HG02938 (cell line): ENCODE data around the gene FBXL13.
"Not testable (repeated sequence)": the region's sequence is repeated elsewhere in the genome, so short reads cannot be mapped to it uniquely, and the experiment has no call there.

Source experiments
- ATAC-seq: cut with Tn5 transposase; IDR thresholded peaks from one replicate; pipeline ENCODE4 v1.9.1; 2021; ENCODE audit warnings: mild to moderate bottlenecking, moderate library complexity; ENCODE audit not compliant: unreplicated experiment

Gene FBXL13

GRCh38 chr7:103080923-103081322 is 6.3 kb upstream of the FBXL13 start:
- no peak for ATAC-seq

DNA sequence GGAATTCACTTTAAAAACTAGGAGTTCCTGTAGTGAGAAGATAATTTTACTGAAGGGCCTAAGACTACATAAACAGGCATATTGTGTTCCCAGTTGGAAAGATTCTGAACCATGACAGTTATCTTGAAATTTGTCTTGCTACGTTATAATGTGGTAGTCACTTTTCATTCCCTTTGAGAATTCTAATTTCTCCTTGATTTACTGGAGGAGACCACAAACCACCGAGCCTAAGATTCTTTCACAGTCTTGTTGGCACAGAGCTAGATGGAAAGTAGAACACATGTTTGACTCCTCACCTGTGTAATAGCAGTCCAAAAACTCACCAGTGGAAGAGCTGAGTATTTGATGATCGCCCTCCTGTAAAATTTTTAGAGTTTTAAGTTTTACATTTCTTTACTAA is 5.2 kb upstream of the FBXL13 start:
- ATAC-seq: no peak

DNA sequence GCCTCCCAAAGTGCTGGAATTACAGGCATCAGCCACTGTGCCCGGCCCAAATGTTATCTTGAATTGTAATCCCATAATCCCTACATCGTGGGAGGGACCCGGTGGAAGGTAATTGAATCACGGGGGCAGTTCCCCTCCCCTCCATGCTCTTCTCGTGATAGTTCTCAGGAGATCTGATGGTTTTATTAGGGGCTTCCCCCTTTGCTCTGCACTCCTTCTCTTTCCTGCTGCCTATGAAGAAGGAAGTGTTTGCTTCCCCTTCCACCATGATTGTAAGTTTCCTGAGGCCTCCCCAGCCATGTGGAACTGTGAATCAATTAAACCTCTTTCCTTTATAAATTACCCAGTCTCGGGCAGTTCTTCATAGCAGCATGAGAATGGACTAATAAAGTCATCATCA is 3.6 kb upstream of the FBXL13 start:
- not testable (repeated sequence) for ATAC-seq

GRCh38 chr7:103077318-103077717 is 2.7 kb upstream of the FBXL13 start:
- ATAC-seq: no peak

GRCh38 chr7:103076764-103077163 is 2.2 kb upstream of the FBXL13 start:
- no peak for ATAC-seq

- ATAC-seq: peak; percentile 54
Observed at GRCh38 chr7:103075337-103075918, 832 bp upstream of the FBXL13 start.

GRCh38 chr7:103073989-103074518 is 542 bp downstream of the FBXL13 start:
- ATAC-seq: no peak

GRCh38 chr7:103071000-103071399 is 3.6 kb downstream of the FBXL13 start:
- ATAC-seq: no peak

- no peak for ATAC-seq
Observed at GRCh38 chr7:103068414-103069403, 5.9 kb downstream of the FBXL13 start.

- no peak for ATAC-seq
Observed at GRCh38 chr7:103065667-103066066, 8.9 kb downstream of the FBXL13 start.

DNA sequence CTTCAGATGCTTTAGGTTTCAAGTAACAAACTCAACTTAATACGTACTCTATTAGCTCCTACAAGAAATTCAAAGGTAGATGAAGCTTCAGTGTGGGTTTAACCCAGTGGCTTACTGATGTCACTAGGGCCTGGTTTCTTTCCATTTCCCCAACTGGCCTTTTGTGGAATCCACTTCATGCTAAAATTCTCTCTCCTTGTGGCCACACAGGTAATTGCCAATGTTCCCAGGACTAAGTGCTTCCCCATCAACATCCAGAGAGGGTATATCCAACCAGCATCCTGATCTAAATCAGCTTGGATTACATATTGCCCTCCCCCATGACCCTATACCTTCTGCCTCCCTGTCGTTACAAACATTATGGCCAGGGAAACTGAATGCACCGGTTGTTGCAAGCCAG is 10.7 kb downstream of the FBXL13 start:
- no peak for ATAC-seq

DNA sequence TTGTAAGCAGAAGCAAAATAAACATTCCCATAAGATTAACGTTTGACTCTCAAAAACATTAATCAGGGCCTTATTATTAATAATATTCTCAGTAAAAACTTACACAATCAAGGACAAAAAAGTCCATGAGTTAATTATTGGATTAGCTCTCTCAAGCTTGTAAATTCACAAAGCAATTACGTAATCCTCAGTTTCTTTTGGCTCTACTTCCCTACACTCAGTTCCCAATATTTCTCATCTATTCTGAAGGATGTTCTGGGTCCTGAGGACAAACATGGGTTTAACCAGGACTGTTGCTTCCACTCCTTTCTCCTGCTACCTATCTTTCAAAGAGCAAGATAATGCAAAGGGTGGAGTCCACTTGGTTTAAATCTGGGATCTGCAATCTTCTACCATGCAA is 15.1 kb downstream of the FBXL13 start:
- no peak for ATAC-seq

DNA sequence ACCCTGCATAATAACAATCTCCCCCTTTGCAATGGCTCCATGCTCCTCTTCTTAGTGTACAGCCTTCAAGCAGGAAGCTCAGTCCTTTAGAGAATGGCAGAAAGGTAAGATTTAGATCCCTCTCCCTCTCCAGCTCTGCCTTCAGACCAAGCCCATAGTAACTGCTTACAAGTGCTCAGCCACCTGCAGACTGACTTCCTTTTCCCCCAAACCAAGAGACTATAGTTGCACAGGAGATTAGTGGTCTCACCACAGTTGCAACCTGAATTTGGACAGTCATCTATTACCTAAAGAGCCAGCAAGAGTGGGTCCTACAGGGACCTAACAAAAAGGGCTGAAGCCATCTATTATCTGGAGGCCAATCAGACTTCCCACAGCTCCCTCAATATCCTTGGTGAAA is 16.5 kb downstream of the FBXL13 start:
- ATAC-seq: no peak

DNA sequence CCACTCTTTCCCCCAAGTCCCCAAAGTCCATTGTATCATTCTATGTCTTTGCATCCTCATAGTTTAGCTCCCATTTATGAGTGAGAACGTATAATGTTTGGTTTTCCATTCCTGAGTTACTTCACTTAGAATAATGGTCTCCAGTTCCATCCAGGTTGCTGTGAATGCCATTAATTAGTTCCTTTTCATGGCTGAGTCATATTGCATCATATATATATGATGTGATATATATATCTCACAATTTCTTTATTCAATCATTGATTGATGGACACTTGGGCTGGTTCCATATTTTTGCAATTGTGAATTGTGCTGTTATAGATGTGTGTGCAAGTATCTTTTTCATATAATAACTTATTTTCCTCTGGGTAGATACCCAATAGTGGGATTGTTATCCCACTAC is 18.6 kb downstream of the FBXL13 start:
- not testable (repeated sequence) for ATAC-seq

DNA sequence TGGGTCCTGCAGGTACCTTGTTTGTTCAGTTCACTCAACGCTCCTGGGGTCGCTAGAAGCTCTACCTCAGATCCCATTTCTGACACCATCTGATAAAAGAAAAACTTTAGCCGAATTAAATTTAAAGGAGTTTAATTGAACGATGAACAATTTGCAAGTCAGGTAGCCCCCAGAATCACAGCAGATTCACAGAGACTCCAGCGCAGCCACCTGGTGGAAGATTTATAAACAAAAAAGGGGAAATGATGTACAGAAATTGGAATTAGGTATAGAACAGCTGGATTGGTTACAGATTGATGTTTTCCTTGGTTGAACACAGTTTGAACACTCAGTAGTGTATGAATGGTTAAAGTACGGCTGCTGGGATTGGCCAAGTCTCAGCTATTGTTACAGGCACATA is 23.1 kb downstream of the FBXL13 start:
- ATAC-seq: no peak

- ATAC-seq: no peak
Observed at GRCh38 chr7:103048833-103049232, 25.8 kb downstream of the FBXL13 start.

DNA sequence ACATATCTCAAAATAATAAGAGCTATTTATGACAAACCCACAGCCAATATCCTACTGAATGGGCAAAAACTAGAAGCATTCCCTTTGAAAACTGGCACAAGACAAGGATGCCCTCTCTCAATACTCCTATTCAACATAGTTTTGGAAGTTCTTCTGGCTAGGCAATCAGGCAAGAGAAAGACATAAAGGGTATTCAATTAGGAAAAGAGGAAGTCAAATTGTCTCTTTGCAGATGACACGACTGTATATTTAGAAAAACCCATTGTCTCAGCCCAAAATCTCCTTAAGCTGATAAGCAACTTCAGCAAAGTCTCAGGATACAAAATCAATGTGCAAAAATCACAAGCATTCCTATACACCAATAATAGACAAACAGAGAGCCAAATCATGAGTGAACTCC is 32.8 kb downstream of the FBXL13 start:
- ATAC-seq: not testable (repeated sequence)

- not testable (repeated sequence) for ATAC-seq
Observed at GRCh38 chr7:103037823-103038739, 36.5 kb downstream of the FBXL13 start.

GRCh38 chr7:103037476-103037822 is 37.1 kb downstream of the FBXL13 start:
- no peak for ATAC-seq

GRCh38 chr7:103034318-103034717 is 40.3 kb downstream of the FBXL13 start:
- not testable (repeated sequence) for ATAC-seq

DNA sequence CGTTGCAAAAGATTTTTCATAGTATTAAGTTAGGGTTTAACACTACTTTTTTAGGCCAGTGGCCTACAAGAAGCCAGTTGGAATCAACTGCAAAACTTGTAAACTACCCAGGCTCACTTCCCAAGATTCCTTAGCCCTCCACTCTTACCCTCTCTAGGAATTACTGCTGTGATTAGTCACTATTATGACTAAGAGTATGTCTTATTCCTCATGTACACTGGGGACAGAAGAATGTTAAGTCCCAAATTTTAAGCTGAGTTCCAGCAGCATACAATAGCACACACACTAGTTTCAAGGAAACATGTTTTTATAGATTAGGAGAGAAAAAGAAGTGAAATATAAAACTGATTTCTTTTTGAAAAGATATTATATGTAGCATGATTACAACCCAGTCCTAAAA is 42.8 kb downstream of the FBXL13 start:
- no peak for ATAC-seq
